Testis (tissue), 2 donors: Measurements from ENCODE around the gene ACACA.

Source experiments
- CTCF ChIP-seq, 3 experiments: fragments of 450-650 bp in 2 of 3; fragments of 200-600 bp in 1 of 3; sonication (generic) in 1 of 3; IDR thresholded peaks; one replicate each; pipeline ENCODE4 v1.5.1; 2016 to 2019; ENCODE audit warnings: antibody characterized with exemption in 3 of 3, mild to moderate bottlenecking in 2 of 3, moderate library complexity in 1 of 3
- POLR2A ChIP-seq: fragments of 450-650 bp; IDR thresholded peaks from one replicate; pipeline ENCODE4 v1.6.1; 2017; ENCODE audit warnings: antibody characterized with exemption, mild to moderate bottlenecking, moderate library complexity

- TF ChIP-seq CTCF (IDR thresholded peaks at IDR 0.05) (no peak), POLR2A (no peak)
Measured at GRCh38 chr17:37327341-37328090, 79.1 kb downstream of the ACACA start.
